GM19035 (cell line): ENCODE results near the gene SAMD3.
"Not testable (repeated sequence)": the region's sequence is repeated elsewhere in the genome, so short reads cannot be mapped to it uniquely, and the experiment has no call there.

Experiments
- ATAC-seq: cut with Tn5 transposase; IDR thresholded peaks from one replicate; pipeline ENCODE4 v1.9.1; 2021; ENCODE audit not compliant: unreplicated experiment

SAMD3 gene

DNA sequence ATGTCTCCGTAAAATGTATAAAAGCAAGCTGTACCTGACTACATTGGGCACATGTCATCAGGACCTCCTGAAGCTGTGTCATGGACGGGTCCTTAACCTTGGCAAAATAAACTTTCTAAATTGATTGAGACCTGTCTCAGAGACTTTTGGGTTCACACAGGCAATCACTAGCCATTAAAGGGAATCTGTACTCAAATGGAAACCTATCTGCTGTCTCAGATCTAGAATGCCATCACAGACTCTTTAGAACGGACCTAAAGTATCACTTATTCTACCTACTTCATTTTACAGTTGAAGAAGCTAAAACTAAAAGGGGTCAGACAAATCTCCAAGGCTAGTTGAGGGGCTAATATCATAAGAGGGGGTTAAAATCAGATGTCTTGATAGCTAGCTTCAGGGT lies 11.1 kb downstream of the SAMD3 start:
- no peak for ATAC-seq

DNA sequence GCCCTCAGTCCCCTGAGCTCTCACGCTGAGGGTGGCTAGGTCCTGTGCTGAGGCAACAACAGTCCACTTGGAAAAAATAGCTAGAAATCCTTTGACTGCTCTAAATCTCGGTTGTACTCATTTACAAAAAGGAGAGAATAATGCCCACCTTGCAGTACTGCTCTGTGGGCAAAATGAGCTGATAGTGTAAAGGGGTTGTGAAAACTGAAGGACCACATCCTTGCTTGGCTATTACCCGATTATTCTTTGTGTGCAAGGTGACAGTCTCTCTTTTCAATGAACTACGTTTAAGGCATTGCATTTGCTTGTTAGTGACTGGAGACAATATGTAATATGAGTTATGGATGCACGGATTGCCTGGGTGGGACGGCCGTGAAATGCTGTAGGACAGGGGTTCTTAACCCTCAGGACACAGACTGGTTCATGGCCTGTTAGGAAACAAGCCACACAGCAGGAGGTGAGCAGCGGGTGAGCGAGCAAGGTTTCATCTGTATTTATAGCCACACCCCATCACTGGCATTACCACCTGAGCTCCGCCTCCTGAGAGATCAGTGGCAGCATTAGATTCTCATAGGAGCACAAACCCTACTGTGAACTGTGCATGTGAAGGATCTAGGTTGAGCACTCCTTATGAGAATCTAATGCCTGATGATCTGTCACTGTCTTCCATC lies 14.6 kb downstream of the SAMD3 start:
- ATAC-seq = no peak

DNA sequence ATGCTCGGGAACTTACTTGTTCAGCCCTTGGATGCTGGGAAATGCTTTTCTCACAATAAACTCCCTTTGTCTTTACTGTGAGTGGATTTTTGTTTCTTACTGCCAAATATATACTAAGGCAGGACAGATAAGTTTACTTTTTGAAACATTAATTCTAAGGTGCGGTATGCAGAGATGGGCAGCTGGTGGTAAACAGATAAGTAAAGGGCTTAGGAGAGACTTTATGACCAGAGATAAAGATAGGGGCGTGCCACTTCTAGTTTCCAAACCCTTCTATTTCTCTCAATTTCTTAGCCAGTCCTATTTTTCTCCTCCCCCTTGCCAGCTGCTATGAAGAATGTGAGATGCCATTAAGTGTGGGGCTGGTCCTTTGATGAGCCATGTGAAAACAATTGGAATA lies 16.3 kb downstream of the SAMD3 start:
- ATAC-seq = no peak

DNA sequence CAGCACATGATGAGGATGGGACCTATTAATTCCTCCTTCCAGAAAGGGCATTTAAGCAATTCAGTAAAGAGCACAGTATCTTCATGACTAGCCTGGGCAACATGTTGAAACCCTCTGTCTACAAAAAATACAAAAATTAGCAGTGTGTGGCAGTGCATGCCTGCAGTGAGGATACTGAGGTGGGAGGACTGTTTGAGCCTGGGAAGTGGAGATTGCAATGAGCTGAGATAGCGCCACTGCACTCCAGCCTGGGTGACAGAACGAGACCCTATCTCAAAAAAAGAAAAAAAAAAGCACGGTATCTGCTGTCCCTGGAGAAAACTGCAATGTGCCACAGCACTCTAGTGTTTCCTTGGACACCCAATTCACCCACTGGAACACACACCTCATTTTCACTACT lies 18.4 kb downstream of the SAMD3 start:
- ATAC-seq = no peak

DNA sequence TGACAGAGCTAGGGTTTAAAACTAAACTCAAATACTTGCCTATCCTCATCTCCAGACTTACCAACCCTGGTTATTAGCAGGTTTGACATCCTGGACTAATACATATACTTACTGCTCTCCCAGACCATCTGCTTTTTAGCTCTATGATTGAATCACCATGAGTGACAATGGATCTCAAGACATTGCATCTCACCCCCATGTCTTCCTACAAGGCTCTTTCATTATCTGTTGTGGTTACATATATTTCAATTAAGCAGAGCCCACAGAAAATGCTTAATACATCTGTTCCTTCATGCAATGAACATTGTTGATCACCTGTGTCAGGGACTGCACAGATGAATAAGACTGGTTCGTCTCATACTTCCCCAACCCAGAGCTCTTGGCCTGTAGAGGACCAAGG lies 19.4 kb downstream of the SAMD3 start:
- ATAC-seq = no peak

DNA sequence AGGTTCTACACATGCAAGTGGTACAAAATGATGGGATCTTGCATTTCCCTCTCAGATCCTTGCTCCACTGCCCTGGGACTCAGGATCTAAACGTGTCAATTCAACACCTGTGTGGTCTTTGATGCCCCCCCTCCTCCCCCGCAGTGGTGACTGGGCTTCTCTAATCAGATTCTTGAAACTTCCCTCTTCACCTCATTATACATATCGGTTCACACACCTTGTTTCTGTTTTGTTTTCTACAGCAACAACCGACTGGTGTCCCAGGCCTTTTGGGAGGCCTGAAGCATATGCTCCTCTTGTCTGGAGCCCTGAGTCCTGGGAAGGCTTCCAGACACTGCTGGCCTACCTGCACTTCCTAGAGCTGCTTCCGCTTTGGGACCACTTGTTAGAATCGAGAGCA lies 20.0 kb downstream of the SAMD3 start:
- ATAC-seq = peak; percentile 79

DNA sequence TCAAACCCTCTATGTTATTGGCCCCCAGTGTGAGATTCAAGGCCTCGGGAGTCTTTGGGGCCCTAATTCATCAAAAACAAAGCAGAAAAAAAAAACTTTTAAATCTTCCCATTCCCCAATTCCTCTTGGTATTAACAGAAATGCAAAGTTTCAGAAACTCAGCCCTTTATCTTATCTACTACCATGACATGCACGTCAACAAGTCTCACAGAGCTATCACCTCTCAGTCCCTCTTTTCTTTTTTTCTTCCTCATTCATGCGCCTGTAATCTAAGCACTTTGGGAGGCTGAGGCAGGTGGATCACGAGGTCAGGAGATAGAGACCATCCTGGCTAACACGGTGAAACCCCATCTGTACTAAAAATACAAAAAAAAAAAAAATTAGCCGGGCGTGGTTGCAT lies 22.7 kb downstream of the SAMD3 start:
- no peak for ATAC-seq

DNA sequence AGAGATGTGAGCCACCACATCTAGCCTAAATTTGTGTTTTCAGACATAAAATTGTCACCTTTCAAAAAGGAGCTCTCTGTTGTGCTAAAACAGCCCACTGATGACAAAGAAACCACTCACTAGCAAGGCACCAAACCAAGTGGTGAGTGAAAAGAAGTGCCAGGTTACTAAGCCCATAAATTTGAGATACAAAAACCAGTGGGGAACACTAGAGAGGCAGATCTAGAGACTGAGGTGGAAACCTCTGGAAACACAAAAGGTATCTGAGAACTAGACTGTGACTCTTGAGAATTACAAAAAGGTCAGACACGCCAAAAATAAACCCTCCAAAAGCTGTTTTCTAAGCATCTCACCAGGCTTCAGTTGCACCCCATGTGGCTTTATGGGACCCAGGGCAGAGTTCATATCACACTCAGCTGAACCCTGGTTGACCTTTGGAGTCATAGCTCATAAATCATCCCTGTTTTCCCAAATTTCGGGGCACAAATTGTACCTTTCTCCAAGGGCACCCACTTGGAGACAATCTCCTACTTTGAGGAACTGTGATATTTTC lies 24.2 kb downstream of the SAMD3 start:
- no peak for ATAC-seq

DNA sequence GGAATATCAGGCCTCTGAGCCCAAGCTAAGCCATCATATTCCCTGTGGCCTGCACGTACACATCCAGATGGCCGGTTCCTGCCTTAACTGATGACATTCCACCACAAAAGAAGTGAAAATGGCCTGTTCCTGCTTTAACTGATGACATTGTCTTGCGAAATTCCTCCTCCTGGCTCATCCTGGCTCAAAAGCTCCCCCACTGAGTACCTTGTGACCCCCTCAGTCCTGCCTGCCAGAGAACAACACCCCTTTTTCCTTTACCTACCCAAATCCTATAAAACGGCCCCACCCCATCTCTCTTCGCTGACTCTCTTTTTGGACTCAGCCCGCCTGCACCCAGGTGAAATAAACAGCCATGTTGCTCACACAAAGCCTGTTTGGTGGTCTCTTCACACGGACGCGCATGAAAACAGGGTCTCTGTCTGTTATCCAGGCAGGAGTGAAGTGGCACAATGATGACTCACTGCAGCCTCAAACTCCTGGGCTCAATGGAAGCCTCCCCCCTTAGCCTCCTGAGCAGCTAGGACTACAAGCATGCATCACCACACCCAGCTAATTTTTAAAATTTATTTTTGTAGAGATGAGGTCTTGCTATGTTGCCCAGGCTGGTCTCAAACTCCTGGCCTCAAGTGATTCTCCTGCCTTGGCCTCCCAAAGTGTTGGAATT lies 24.8 kb downstream of the SAMD3 start:
- not testable (repeated sequence) for ATAC-seq

DNA sequence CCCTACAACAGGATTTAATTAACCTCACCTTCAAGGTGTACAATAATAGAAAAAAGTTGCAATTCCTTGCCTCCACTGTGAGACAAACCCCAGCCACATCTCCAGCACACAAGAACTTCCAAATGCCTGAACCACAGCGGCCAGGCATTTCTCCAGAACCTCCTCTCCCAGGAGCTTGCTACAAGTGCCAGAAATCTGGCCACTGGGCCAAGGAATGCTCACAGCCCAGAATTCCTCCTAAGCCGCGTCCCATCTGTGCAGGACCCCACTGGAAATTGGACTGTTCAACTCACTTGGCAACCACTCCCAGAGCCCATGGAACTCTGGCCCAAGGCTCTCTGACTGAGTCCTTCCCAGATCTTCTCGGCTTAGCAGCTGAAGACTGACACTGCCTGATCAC lies 28.3 kb downstream of the SAMD3 start:
- not testable (repeated sequence) for ATAC-seq

DNA sequence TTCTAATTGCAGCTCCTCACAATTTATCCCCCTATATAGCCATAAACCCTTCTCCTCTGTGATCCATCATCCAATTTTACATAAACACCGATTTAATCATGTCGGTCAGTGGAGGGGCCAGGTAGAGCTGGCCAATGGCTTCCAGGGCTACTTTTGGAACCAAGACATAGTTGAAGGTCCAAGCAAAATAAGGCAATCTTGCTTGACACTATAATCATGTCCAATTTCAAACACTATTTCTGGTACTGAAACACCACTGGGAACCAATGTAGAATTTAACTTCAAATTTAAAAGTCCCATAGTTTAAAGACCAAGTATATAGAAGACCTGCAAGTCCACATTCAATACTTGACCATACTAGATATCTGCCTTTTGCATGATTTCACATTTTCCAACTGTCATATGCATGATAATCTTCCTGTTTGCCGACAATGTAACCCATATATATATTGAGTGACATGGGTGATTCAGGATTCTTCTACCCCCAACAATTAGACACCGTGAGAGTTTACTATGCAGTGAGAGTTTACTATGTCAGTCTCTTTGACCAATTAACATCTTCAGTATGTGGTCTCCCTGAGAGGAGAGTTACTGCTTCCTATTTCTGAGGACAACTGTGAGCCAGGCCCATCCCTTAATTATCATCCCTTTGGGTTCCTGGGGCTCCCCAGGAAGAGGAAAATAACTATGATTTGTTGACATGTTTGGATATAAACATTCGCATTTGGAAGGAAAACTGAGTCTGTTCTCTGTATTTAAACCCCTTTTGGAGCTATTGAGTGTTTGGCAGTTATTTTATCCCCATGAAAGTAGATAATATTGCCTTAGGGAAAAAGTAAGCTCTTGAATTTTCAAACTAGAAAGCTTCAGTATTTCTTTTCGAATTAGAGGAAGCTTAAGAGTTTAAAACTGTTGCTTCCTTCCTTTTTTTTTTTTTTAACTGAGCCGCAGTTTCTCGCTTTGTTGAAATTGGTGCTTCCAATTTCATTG lies 31.8 kb downstream of the SAMD3 start:
- ATAC-seq = no peak

DNA sequence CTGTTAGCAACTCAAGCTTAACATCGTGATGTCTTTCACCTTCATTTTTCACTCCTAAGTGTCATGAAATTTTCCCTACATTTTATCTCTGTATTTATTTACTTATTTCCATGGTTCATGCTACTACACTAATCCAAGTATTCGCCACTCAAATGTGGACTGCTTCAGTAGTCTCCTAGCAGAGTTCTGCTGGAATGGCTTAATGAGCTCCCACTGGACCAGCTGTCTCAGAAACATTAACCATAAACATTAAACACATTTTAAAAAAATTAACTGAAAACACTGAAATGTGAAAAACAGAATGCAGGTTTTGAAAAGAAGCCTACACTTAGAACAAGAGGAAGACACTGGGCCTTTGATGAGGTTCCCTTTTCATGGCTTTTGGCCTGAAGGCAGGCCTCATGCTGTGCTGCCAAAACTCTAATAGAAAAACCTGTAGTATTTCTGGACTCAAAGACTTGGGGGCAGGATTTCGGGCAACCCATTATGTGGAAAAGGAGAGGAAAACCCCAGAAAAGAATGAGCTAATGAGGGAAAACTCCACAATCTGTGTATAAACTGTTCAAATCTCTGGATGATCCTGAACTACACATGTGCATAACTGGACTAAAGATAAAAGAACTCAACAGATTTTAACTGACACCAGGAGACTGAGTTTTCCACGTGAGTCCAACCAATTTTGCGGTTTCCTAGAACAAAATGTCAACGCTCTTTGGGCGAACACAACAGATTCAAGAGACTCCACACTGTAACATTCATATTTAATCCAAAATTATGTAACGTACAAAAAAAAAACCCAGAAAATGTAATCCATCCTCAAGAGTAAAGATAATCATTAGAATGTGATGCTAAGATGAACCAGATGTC lies 33.0 kb downstream of the SAMD3 start:
- ATAC-seq = no peak

DNA sequence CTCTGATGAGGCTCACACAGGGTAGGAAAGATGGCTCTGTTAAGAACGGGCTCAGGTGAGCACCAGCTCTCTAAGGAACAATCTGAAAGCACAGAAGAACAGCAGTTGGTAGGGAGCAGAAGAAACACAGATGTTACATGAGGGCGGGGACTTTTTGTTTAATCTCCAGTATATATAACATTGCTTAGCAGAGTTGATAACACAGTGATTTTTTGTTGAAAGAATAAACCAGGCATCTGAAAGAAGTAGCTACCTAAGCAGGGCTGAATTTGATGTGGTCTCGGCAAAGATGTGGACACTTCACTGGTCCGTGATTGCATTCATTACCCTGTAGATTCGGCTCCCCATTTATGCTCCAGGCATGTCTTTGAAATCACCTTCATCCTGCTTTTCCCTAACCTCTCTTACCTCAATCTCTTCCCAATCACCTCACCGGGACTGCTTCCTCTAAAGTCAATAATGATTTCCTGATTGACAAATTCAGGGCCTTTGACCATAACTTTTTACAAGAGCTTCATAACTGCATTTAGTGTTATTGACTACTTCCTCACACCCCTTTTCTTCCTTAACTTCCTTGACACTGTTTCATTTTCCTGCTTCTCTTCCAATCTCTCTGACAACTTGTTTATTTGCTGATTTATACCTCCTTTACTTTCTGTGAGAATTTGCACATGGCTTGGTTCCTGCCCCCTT lies 34.4 kb downstream of the SAMD3 start:
- ATAC-seq = no peak

DNA sequence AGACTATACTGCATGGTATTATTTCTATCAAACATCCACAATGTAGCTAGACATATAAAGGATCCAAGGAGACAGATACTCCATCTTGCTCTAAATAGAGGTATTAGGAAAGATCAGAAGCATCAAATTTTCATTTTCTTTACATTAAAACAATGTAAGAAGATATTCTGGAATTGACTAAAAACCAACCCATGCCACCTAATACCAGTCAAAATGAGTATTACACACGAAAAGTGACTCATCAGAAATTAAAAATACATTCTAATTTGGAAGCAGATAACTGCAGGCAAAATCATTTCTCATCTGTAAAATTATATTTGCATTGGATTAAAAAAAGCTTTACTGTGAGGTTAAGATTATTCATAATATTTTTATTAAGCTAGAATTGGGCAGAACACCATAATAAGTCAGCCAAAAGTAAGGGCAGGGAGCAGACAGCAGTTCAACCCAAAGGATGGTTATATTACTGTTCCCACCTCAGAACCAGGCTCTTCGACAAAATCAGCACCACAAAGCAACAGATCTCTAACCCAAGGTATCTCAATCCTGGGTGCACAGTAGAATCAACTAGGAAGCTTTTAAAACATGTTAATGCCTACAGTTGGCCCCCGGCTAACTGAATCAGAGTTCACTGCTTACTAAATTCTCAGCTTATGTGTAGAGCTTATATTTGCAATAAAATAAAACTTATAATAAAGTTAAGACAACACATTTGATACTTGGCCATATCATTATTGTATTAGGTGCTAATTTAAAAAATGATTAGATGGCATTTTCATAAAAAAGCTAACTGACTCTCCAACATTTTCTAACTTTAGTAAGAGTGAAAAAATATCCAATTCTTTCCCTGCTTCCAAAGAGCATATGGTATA lies 35.2 kb downstream of the SAMD3 start:
- ATAC-seq = no peak

DNA sequence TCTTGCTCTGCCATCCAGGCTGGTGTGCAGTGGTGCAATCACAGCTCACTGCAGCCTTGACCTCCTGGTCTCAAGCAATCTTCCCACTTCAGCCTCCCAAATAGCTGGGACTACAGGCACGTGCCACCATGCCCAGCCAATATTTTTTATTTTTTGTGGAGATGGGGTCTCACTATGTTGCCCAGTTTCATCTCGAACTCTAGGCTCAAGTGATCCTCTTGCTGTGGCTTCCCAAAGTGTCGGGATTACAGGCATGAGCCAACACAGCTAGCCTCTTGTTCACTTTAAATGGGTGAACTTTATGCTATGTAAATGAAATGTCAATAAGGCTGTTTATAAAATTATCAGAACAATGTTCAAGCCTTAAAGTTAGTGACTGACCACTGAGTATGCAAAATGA lies 37.1 kb downstream of the SAMD3 start:
- ATAC-seq = no peak

DNA sequence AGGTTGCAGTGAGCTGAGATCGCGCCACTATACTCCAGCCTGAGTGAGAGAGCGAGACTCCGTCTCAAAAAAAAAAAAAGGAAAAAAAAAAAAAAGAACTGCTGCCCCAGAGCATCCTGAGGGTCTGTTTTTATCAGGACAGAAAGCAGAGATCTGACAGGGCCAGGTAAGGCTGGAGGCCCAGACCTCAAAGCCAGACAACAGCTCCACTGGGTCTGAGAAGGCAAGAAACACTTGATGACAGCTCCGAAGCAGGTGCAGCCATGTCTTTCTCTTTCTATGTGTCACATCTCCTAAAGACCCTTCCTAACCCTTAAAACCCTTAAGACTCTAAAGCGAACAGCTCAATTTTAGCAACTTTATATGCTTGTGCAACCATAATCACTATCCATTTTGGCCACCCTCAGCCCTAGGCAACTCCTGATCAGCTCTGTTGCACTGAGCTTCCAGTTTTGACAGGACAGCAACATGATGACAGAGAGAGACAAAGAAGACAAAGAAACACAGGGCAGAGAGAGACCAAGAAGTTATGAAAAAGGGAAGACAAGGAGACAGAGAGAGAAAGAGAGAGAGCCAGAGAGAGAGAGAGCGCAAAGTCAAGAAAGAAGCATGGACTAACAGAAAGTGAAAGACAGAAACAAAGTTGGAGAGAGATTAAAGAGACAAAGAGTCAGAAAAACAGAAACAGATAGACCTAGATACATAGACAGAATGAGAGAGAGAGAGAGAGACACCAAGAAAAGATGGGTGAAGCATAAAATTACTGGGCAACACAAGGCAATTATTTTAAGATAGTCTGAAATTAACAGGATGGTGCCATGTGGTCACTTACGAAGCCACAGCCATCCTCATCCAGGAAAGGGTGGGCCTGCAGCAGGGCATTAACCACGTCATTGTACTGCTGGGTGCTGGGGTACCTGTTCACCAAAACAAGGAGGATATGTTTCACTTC lies 39.2 kb downstream of the SAMD3 start:
- ATAC-seq = no peak

DNA sequence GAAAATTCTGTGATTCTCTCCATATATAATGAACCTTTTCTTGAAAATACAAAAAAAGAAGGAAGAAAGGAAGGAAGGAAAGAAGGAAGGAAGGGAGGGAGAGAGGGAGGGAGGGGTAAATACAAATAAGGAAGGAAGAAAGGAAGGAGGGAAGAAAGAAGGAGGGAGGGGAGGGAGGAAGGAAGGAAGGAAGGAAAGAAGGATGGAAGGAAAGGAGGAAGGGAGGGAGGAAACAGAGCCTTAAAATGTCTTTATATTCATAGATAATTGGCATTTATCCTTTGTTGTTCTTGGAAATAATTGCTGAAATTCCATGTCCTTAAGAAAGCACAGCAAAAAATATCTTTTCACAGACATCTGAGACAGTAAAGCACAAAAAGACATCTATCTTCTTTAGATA lies 40.3 kb downstream of the SAMD3 start:
- no peak for ATAC-seq

DNA sequence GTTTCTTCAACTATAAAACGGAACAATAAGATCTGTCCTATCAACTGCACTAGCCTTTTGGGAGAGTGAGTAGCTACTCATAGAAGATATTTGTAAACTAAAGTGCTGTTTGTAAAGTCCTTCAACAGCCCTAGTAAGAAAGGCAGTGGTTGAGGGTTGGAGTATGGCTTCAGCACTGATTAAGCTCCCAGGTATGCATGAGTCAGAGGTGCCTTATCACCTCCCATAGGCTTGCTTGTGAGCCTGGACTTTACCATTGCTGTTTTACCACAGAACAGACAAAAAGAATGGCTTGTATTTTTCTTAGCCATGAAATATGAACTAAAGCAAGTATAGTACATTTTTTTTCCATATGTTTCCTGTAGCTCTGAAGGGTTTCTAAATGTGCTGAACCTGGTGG lies 44.1 kb downstream of the SAMD3 start:
- ATAC-seq = no peak
